Measurements from ENCODE around the gene FAM120B. TPM values are rescaled to one million over a fixed set of nuclear protein-coding genes. Genes with fewer than 3 reads are reported as not detected.

FAM120B gene
- total RNA-seq, 1 experiment from 2014 or later = 15.2 TPM

- ATAC-seq = no peak
- POLR2A ChIA-PET = no interaction called here
- Mint-ChIP-seq H3K4me3 (no peak overlapping the region), H3K27me3 (ENCODE audit: low read depth) (peaks cover 3% of the 10 kb centered on the region), H3K27ac (no peak overlapping the region), H3K36me3 (peaks cover 7% of the 10 kb centered on the region), H3K4me1 (peaks cover 24% of the 10 kb centered on the region), H3K9me3 (no peaks in the 10 kb centered on the region)
- DNase-seq (ENCODE audit: low spot score) = no peak
- CTCF ChIA-PET = no interaction called here
- TF ChIP-seq SOX15 (CRISPR knock-in tag; IDR thresholded peaks at IDR 0.05) (no peak), GRHL2 (CRISPR knock-in tag; IDR thresholded peaks at IDR 0.05; ENCODE audit: insufficient replicate concordance, severe bottlenecking) (no peak), ZNF263 (CRISPR knock-in tag; IDR thresholded peaks at IDR 0.05; ENCODE audit: low read depth) (no peak), JAZF1 (CRISPR knock-in tag; IDR thresholded peaks at IDR 0.05) (no peak), USF1 (CRISPR knock-in tag; IDR thresholded peaks at IDR 0.05) (no peak), MXD4 (CRISPR knock-in tag; IDR thresholded peaks at IDR 0.05; ENCODE audit: borderline replicate concordance) (no peak), NR3C1 (CRISPR knock-in tag; conservative IDR thresholded peaks at IDR 0.05; ENCODE audit: low read depth) (no peak), ZNF121 (CRISPR knock-in tag; IDR thresholded peaks at IDR 0.05) (no peak), TCF7 (CRISPR knock-in tag; IDR thresholded peaks at IDR 0.05; ENCODE audit: low read depth) (no peak), MLX (CRISPR knock-in tag; IDR thresholded peaks at IDR 0.05) (no peak), E2F4 (CRISPR knock-in tag; IDR thresholded peaks at IDR 0.05; ENCODE audit: borderline replicate concordance, low read depth) (no peak), JUN (CRISPR knock-in tag; IDR thresholded peaks at IDR 0.05) (no peak), IRF1 (CRISPR knock-in tag; IDR thresholded peaks at IDR 0.05) (no peak), ELF4 (CRISPR knock-in tag; IDR thresholded peaks at IDR 0.05; ENCODE audit: low read depth) (no peak), NR2C2 (CRISPR knock-in tag; IDR thresholded peaks at IDR 0.05) (no peak), PRDM15 (CRISPR knock-in tag; IDR thresholded peaks at IDR 0.05) (no peak), CDX4 (CRISPR knock-in tag; IDR thresholded peaks at IDR 0.05; ENCODE audit: borderline replicate concordance) (no peak), ERG (CRISPR knock-in tag; IDR thresholded peaks at IDR 0.05) (no peak), EMX1 (CRISPR knock-in tag; IDR thresholded peaks at IDR 0.05) (no peak), CREM (CRISPR knock-in tag; IDR thresholded peaks at IDR 0.05) (no peak)
Observed at GRCh38 chr6:170312876-170313275, 6.3 kb downstream of the FAM120B start.

Data from WTC11 (cell line).